Nephron (organoid): ENCODE results near the gene TMEM170B.

Experiments used
- H3K27ac Mint-ChIP-seq, 3 experiments: 2 replicates each; pipeline ENCODE4 v1.8.0; 2020; ENCODE audit warnings: mixed read lengths in 3 of 3, mild to moderate bottlenecking in 2 of 3, moderate library complexity in 1 of 3
- H3K27me3 Mint-ChIP-seq: 2 replicates; pipeline ENCODE4 v1.8.0; 2021; ENCODE audit warnings: low read depth, mild to moderate bottlenecking, moderate library complexity, mixed read lengths
- H3K36me3 Mint-ChIP-seq: 2 replicates; pipeline ENCODE4 v1.8.0; 2020; ENCODE audit warnings: low read depth, mixed read lengths
- H3K4me1 Mint-ChIP-seq: 2 replicates; pipeline ENCODE4 v1.8.0; 2020; ENCODE audit warnings: mixed read lengths
- H3K4me3 Mint-ChIP-seq, 3 experiments: 2 replicates each; pipeline ENCODE4 v1.8.0; 2020; ENCODE audit warnings: mild to moderate bottlenecking in 3 of 3, mixed read lengths in 3 of 3, moderate library complexity in 2 of 3
- H3K9me3 Mint-ChIP-seq: 2 replicates; pipeline ENCODE4 v1.8.0; 2020; ENCODE audit warnings: mixed read lengths
- TF ChIP-seq, protein P1 (sequence below), 3 experiments: fragments of 200-600 bp; sonication (generic); IDR thresholded peaks; one replicate each; pipeline ENCODE4 v1.5.0; 2021; ENCODE audit warnings: antibody characterized with exemption in 3 of 3; ENCODE audit not compliant: unreplicated experiment in 3 of 3

Gene TMEM170B

DNA sequence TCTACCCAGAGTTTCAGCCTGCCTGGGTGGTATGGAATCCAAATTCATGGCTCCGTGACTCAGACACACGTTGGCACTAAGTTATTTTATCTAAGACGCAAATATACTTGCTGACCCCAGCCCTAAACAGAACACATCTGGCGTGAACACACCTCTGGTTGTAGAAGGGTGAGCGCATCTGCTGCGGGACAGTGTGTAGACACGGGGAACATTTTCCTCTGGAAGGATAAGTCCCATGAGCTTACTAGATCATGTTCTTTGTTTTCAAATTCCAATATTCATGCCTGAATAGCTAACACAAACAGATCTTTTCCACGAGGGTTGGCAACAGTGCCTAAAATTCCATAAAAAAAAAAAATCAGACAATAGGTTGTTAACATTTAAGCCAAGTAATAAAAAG lies 87.8 kb downstream of the TMEM170B start:
- Mint-ChIP-seq H3K4me3 (no peak overlapping the region), H3K4me1 (peaks cover 26% of the 10 kb centered on the region), H3K36me3 (no peaks in the 10 kb centered on the region), H3K9me3 (peaks cover 4% of the 10 kb centered on the region), H3K27ac (peak overlapping the region; percentile 50 to 87 (median 72)), H3K27me3 (peaks cover 3% of the 10 kb centered on the region)
- TF ChIP-seq, protein P1, sequence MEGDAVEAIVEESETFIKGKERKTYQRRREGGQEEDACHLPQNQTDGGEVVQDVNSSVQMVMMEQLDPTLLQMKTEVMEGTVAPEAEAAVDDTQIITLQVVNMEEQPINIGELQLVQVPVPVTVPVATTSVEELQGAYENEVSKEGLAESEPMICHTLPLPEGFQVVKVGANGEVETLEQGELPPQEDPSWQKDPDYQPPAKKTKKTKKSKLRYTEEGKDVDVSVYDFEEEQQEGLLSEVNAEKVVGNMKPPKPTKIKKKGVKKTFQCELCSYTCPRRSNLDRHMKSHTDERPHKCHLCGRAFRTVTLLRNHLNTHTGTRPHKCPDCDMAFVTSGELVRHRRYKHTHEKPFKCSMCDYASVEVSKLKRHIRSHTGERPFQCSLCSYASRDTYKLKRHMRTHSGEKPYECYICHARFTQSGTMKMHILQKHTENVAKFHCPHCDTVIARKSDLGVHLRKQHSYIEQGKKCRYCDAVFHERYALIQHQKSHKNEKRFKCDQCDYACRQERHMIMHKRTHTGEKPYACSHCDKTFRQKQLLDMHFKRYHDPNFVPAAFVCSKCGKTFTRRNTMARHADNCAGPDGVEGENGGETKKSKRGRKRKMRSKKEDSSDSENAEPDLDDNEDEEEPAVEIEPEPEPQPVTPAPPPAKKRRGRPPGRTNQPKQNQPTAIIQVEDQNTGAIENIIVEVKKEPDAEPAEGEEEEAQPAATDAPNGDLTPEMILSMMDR (IDR thresholded peaks at IDR 0.05; ENCODE audit: unreplicated experiment in 3 of 3): no peak

DNA sequence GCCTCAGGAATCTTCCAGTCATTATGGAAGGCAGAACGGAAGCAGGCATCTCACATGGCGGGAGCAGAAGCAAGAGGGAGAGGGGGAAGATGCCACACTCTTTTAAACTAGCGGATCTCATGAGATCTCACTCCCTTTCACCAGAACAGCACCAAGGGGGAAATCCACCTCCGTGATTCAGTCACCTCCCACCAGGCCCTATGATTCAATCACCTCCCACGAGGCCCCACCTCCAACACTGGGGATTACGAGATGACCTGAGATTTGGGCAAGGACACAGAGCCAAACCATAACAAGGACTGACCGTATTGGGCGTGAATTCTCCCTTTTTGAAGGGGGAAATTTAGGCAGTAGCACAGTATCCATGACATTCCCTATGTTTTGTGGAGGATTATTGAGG lies 88.8 kb downstream of the TMEM170B start:
- Mint-ChIP-seq H3K4me3 (no peak overlapping the region), H3K27ac (peak overlapping the region in 1 of 3 experiments; percentile 72), H3K36me3 (no peaks in the 10 kb centered on the region), H3K27me3 (peaks cover 3% of the 10 kb centered on the region), H3K9me3 (peaks cover 4% of the 10 kb centered on the region), H3K4me1 (peaks cover 25% of the 10 kb centered on the region)
- TF ChIP-seq, protein P1 (IDR thresholded peaks at IDR 0.05; ENCODE audit: unreplicated experiment in 3 of 3): no peak

DNA sequence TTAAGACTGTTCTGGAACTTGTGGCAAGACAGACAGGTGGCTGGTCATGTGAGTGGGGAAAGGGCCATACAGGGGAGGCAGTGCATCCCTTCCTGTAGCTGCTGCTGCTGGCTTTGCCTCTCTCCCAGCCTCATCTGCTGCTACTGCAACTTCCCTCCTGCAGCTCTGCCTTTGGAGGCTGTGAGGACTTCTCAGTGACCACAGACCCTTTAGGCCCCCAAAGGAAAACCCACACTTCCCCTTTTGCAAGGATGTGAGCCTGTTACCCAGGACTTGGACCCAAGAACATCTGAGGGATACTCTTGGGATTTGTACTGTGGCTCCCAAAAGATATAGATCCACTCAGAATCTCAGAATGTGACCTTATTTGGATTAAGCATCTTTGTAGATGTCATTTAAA lies 91.0 kb downstream of the TMEM170B start:
- peaks cover 4% of the 10 kb centered on the region for H3K9me3 Mint-ChIP-seq
- no peak overlapping the region for H3K27ac Mint-ChIP-seq
- TF ChIP-seq, protein P1 (IDR thresholded peaks at IDR 0.05; ENCODE audit: unreplicated experiment in 3 of 3): no peak
- H3K27me3 Mint-ChIP-seq: peaks cover 3% of the 10 kb centered on the region
- H3K4me3 Mint-ChIP-seq: no peak overlapping the region
- H3K36me3 Mint-ChIP-seq: no peaks in the 10 kb centered on the region
- H3K4me1 Mint-ChIP-seq: peaks cover 15% of the 10 kb centered on the region

DNA sequence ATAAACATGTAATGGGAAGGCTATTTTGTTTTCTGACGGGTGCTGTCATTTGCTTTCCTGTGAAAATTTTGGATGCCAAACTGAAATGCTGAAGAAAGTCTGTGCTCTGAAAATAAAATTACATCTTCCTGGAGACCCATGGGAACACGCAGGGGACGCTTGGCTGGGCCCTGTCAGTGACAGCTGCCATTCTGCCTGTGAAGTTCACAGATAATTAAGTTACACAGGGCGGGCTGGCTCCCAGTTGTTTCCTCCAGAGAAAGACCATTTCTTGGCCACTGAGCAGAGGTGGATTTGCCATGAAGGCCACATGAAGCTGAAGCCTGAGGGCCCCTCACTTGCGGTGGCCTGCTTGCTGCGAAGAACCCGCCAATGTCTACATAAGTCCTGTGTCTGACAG lies 93.5 kb downstream of the TMEM170B start:
- Mint-ChIP-seq H3K4me1 (peaks cover 9% of the 10 kb centered on the region), H3K4me3 (no peak overlapping the region), H3K27ac (peak overlapping the region in 1 of 3 experiments; percentile 60), H3K9me3 (no peaks in the 10 kb centered on the region), H3K27me3 (peaks cover 3% of the 10 kb centered on the region), H3K36me3 (no peaks in the 10 kb centered on the region)
- TF ChIP-seq, protein P1 (IDR thresholded peaks at IDR 0.05; ENCODE audit: unreplicated experiment in 3 of 3): no peak

DNA sequence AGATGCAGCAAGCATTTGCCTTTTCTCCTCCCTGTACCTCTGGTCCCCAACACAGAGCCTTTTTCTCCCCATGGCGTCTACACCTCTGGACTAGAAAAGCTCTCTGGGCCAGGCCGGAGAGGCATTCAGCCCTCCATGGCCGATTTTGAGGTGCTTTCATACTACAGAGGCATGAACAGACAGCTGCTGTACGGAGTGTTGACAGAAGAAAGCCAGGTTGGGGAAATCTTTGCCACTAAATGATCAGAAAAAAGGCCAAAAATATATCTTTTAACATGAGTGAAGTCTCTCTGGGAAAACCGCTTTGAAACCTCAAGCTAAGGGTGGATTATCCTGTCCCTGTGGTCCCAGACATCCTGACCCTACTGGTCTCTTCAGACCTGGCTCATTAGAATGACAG lies 94.0 kb downstream of the TMEM170B start:
- no peak overlapping the region for H3K27ac Mint-ChIP-seq
- TF ChIP-seq, protein P1 (IDR thresholded peaks at IDR 0.05; ENCODE audit: unreplicated experiment in 3 of 3): no peak
- H3K4me1 Mint-ChIP-seq: peaks cover 9% of the 10 kb centered on the region
- no peak overlapping the region for H3K4me3 Mint-ChIP-seq
- peaks cover 3% of the 10 kb centered on the region for H3K27me3 Mint-ChIP-seq
- H3K9me3 Mint-ChIP-seq: no peaks in the 10 kb centered on the region
- H3K36me3 Mint-ChIP-seq: no peaks in the 10 kb centered on the region

DNA sequence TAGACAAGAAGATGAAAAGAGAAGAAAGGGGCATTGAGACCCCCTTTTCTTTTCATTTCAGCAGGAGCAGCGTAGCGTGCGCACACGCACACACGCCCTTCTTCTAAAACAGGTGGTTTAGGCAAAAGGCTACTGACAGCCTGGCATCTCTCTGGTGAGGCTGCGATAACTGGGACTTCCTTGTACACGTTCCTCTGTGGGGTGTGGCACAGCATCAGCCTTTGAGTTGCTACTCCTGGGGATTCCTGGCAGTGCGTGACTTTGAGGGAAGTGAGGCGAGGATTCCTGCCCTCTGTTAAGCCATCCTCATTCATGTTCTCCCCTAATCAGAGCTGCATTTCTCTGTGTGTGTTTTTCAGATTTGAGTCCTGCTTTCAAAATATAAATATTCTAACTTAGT lies 94.7 kb downstream of the TMEM170B start:
- H3K27ac Mint-ChIP-seq: peak overlapping the region; percentile 28 to 48 (median 47)
- TF ChIP-seq, protein P1 (IDR thresholded peaks at IDR 0.05; ENCODE audit: unreplicated experiment in 3 of 3): no peak
- peaks cover 11% of the 10 kb centered on the region for H3K4me1 Mint-ChIP-seq

More for the DNA sequence above, 94.7 kb downstream of the TMEM170B start:
- no peaks in the 10 kb centered on the region for H3K9me3 Mint-ChIP-seq
- no peaks in the 10 kb centered on the region for H3K36me3 Mint-ChIP-seq
- peaks cover 3% of the 10 kb centered on the region for H3K27me3 Mint-ChIP-seq
- H3K4me3 Mint-ChIP-seq: no peak overlapping the region
